SK-N-SH treated with all-trans-retinoic acid at 6 μM for 48 hours (cell line): ENCODE data around the gene HELZ.

ENCODE experiments used
- ARNTL ChIP-seq: fragments of 450-650 bp; formaldehyde crosslinking; IDR thresholded peaks from 2 replicates; pipeline ENCODE4 v1.5.0; 2020; ENCODE audit warnings: low read depth, mild to moderate bottlenecking, moderate library complexity, borderline replicate concordance
- CREB5 ChIP-seq: fragments of 250-450 bp; sonication (Bioruptor Pico); IDR thresholded peaks from 2 replicates; pipeline ENCODE4 v1.5.1; 2020; ENCODE audit warnings: low read depth, mild to moderate bottlenecking, moderate library complexity
- CSDC2 ChIP-seq: fragments of 250-450 bp; sonication (Bioruptor Pico); IDR thresholded peaks from 2 replicates; pipeline ENCODE4 v1.5.0; 2020; ENCODE audit warnings: mild to moderate bottlenecking, moderate library complexity
- CSRNP3 ChIP-seq: fragments of 250-450 bp; sonication (Bioruptor Pico); IDR thresholded peaks from 2 replicates; pipeline ENCODE4 v1.5.1; 2021; ENCODE audit warnings: mild to moderate bottlenecking, moderate library complexity
- ESRRG ChIP-seq: fragments of 250-450 bp; sonication (Bioruptor Pico); IDR thresholded peaks from 2 replicates; pipeline ENCODE4 v1.6.1; 2021; ENCODE audit warnings: mild to moderate bottlenecking
- OSR1 ChIP-seq: fragments of 250-450 bp; sonication (Bioruptor Pico); IDR thresholded peaks from 2 replicates; pipeline ENCODE4 v1.8.0; 2022; ENCODE audit warnings: moderate library complexity, mild to moderate bottlenecking, inconsistent platforms
- RARB ChIP-seq: fragments of 250-450 bp; sonication (Bioruptor Pico); IDR thresholded peaks from 2 replicates; pipeline ENCODE4 v1.8.0; 2021; ENCODE audit warnings: mild to moderate bottlenecking, moderate library complexity
- TCF4 ChIP-seq: fragments of 250-450 bp; sonication (Bioruptor Pico); IDR thresholded peaks from 2 replicates; pipeline ENCODE4 v1.8.0; 2021; ENCODE audit warnings: mild to moderate bottlenecking, moderate library complexity, borderline replicate concordance
- ZFP30 ChIP-seq: fragments of 450-650 bp; formaldehyde crosslinking; IDR thresholded peaks from 2 replicates; pipeline ENCODE4 v1.5.0; 2022; ENCODE audit warnings: mild to moderate bottlenecking, moderate library complexity
- ZNF70 ChIP-seq: fragments of 450-650 bp; formaldehyde crosslinking; IDR thresholded peaks from 2 replicates; pipeline ENCODE4 v1.5.0; 2020; ENCODE audit warnings: mild to moderate bottlenecking, moderate library complexity
- ZNF8 ChIP-seq: fragments of 450-650 bp; formaldehyde crosslinking; IDR thresholded peaks from 2 replicates; pipeline ENCODE4 v1.5.0; 2020; ENCODE audit warnings: mild to moderate bottlenecking, moderate library complexity

GRCh38 chr17:67152824-67153223 is 92.2 kb downstream of the HELZ start:
- TF ChIP-seq ARNTL (CRISPR knock-in tag) (no peak), RARB (CRISPR knock-in tag) (no peak), CSDC2 (no peak), OSR1 (no peak), ZNF8 (no peak), ZFP30 (no peak), CREB5 (CRISPR knock-in tag) (no peak), CSRNP3 (no peak), ESRRG (no peak), TCF4 (CRISPR knock-in tag) (no peak), ZNF70 (CRISPR knock-in tag) (no peak)
